Measurements from ENCODE around the gene FBRS. TPM values are rescaled to one million over a fixed set of nuclear protein-coding genes. Genes with fewer than 3 reads are reported as not detected.

FBRS gene
- total RNA-seq, 1 donor from 2014 or later = 75.0 TPM

DNA sequence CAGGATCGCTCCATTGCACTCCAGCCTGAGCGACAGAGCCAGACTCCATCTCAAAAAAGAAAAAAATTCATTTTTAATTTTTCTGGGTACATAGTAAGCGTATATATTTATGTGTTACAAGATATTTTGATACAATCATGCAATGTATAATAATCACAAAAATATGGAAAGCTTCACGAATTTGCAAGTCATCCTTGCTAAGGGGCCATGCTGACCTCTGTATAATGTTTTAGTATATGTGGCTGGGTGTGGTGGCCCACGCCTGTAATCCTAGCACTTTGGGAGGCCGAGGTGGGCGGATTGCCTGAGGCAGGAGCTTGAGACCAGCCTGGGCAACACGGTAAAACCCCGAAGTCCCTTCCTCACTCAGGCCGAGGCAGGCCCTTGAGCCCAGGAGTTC is 16.9 kb downstream of the FBRS start:
- Histone ChIP-seq H3K9ac (ENCODE audit: low read length) (no peak overlapping the region), H3K27me3 (ENCODE audit: insufficient read depth, low read length) (no peaks in the 10 kb centered on the region), H2AFZ (ENCODE audit: low read depth, low read length) (no peak overlapping the region), H3K4me3 (ENCODE audit: insufficient read depth, low read depth, low read length) (no peak overlapping the region), H4K20me1 (ENCODE audit: insufficient read depth, low read length) (peaks cover 5% of the 10 kb centered on the region), H3K27ac (ENCODE audit: low read depth, low read length) (no peak overlapping the region), H3K36me3 (ENCODE audit: insufficient read depth, low read length) (no peaks in the 10 kb centered on the region), H3K9me3 (ENCODE audit: insufficient read depth, low read depth, low read length) (no peaks in the 10 kb centered on the region), H3K4me1 (ENCODE audit: insufficient read depth, low read length) (no peaks in the 10 kb centered on the region), H3K4me2 (ENCODE audit: low read length) (no peak overlapping the region), H3K79me2 (ENCODE audit: insufficient read depth, low read length) (no peaks in the 10 kb centered on the region)
- no peak overlapping the region for H3K4me3 Mint-ChIP-seq (ENCODE audit: unreplicated experiment)
- FAIRE-seq (no peak), DNase-seq (ENCODE audit: low read depth) (no peak)
- H3K27ac Mint-ChIP-seq (ENCODE audit: unreplicated experiment) = no peak overlapping the region
- H3K27me3 Mint-ChIP-seq (ENCODE audit: low read depth, unreplicated experiment) = peaks cover 28% of the 10 kb centered on the region
- H3K36me3 Mint-ChIP-seq (ENCODE audit: low read depth, unreplicated experiment) = peaks cover 11% of the 10 kb centered on the region
- H3K4me1 Mint-ChIP-seq (ENCODE audit: low read depth, unreplicated experiment) = no peaks in the 10 kb centered on the region
- no peak for TF ChIP-seq EZH2 (IDR thresholded peaks at IDR 0.05; ENCODE audit: insufficient read depth, low read length)
- TF ChIP-seq, protein P1, sequence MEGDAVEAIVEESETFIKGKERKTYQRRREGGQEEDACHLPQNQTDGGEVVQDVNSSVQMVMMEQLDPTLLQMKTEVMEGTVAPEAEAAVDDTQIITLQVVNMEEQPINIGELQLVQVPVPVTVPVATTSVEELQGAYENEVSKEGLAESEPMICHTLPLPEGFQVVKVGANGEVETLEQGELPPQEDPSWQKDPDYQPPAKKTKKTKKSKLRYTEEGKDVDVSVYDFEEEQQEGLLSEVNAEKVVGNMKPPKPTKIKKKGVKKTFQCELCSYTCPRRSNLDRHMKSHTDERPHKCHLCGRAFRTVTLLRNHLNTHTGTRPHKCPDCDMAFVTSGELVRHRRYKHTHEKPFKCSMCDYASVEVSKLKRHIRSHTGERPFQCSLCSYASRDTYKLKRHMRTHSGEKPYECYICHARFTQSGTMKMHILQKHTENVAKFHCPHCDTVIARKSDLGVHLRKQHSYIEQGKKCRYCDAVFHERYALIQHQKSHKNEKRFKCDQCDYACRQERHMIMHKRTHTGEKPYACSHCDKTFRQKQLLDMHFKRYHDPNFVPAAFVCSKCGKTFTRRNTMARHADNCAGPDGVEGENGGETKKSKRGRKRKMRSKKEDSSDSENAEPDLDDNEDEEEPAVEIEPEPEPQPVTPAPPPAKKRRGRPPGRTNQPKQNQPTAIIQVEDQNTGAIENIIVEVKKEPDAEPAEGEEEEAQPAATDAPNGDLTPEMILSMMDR (IDR thresholded peaks at IDR 0.05; ENCODE audit: insufficient read depth, low read depth, low read length) = no peak
- H3K9me3 Mint-ChIP-seq (ENCODE audit: unreplicated experiment) = no peaks in the 10 kb centered on the region

DNA sequence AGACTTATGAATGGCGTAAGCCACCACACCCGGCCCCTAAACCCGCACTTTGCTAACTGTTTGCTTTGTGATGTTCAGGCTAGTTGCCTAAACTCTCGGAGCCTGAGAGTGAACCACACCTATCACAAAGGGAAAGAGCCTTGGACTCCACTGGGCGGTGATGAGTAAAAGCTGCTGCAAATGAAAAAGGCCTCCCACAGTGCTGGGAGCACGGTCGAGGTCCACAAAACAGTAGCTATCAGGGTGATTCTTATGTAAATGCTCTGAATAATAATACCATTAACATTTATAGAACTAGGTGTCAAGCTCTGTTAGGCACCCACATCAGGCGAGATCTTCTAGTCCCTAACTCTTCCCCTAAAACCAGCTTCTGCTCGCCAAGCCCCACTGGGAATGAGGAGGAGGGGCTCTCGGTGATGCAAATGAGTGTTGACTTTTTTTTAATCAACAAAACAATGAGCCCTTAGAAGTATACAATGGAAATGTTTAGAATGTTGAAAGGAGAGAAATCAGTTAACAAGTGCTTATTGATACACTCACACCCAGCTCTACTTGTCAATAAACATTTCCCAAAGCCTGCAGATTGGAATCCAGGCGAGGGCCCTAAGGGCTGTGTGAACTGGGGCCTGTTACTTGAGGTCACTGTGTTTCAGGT is 19.8 kb downstream of the FBRS start:
- H3K79me2 ChIP-seq (ENCODE audit: insufficient read depth, low read length) = no peaks in the 10 kb centered on the region
- no peak for DNase-seq (ENCODE audit: low read depth)
- no peak overlapping the region for H3K27ac ChIP-seq (ENCODE audit: low read depth, low read length)
- H3K9me3 ChIP-seq (ENCODE audit: insufficient read depth, low read depth, low read length) = no peaks in the 10 kb centered on the region
- H4K20me1 ChIP-seq (ENCODE audit: insufficient read depth, low read length) = no peaks in the 10 kb centered on the region
- Mint-ChIP-seq H3K9me3 (ENCODE audit: unreplicated experiment) (peaks cover 2% of the 10 kb centered on the region), H3K4me1 (ENCODE audit: low read depth, unreplicated experiment) (no peaks in the 10 kb centered on the region), H3K27me3 (ENCODE audit: low read depth, unreplicated experiment) (peaks cover 48% of the 10 kb centered on the region), H3K36me3 (ENCODE audit: low read depth, unreplicated experiment) (peaks cover 2% of the 10 kb centered on the region), H3K27ac (ENCODE audit: unreplicated experiment) (peak overlapping the region; percentile 24), H3K4me3 (ENCODE audit: unreplicated experiment) (no peak overlapping the region)
- H3K4me2 ChIP-seq (ENCODE audit: low read length) = no peak overlapping the region
- no peaks in the 10 kb centered on the region for H3K36me3 ChIP-seq (ENCODE audit: insufficient read depth, low read length)
- no peaks in the 10 kb centered on the region for H3K4me1 ChIP-seq (ENCODE audit: insufficient read depth, low read length)
- no peak for FAIRE-seq
- no peaks in the 10 kb centered on the region for H3K27me3 ChIP-seq (ENCODE audit: insufficient read depth, low read length)
- no peak overlapping the region for H2AFZ ChIP-seq (ENCODE audit: low read depth, low read length)
- no peak overlapping the region for H3K9ac ChIP-seq (ENCODE audit: low read length)
- no peak for TF ChIP-seq EZH2 (IDR thresholded peaks at IDR 0.05; ENCODE audit: insufficient read depth, low read length)
- TF ChIP-seq, protein P1 (IDR thresholded peaks at IDR 0.05; ENCODE audit: insufficient read depth, low read depth, low read length) = no peak
- no peak overlapping the region for H3K4me3 ChIP-seq (ENCODE audit: insufficient read depth, low read depth, low read length)

DNA sequence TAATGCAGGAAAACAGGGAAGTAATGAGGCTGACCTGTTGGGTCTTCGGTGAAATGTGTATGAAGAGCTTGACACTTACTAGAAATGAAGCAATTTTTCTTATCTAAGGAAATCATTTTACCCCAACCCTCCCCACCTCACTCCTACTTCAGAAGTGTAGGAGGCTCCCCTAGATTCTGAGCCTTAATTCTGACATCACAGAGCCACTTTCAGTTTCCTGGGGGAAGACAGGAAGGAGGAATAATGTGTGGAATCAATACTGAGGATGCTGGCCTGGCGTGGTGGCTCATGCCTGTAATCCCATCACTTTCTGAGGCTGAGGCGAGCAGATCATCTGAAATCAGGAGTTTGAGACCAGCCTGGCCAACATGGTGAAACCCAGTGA is 20.3 kb downstream of the FBRS start:
- H3K27ac ChIP-seq (ENCODE audit: low read depth, low read length) = no peak overlapping the region
- H3K79me2 ChIP-seq (ENCODE audit: insufficient read depth, low read length) = no peaks in the 10 kb centered on the region
- H3K36me3 ChIP-seq (ENCODE audit: insufficient read depth, low read length) = no peaks in the 10 kb centered on the region
- Mint-ChIP-seq H3K27ac (ENCODE audit: unreplicated experiment) (no peak overlapping the region), H3K36me3 (ENCODE audit: low read depth, unreplicated experiment) (no peaks in the 10 kb centered on the region), H3K27me3 (ENCODE audit: low read depth, unreplicated experiment) (peaks cover 46% of the 10 kb centered on the region), H3K4me3 (ENCODE audit: unreplicated experiment) (no peak overlapping the region), H3K4me1 (ENCODE audit: low read depth, unreplicated experiment) (no peaks in the 10 kb centered on the region), H3K9me3 (ENCODE audit: unreplicated experiment) (peaks cover 2% of the 10 kb centered on the region)
- no peak for TF ChIP-seq EZH2 (IDR thresholded peaks at IDR 0.05; ENCODE audit: insufficient read depth, low read length)
- TF ChIP-seq, protein P1 (IDR thresholded peaks at IDR 0.05; ENCODE audit: insufficient read depth, low read depth, low read length) = no peak
- H3K27me3 ChIP-seq (ENCODE audit: insufficient read depth, low read length) = no peaks in the 10 kb centered on the region
- H3K4me3 ChIP-seq (ENCODE audit: insufficient read depth, low read depth, low read length) = no peak overlapping the region
- H2AFZ ChIP-seq (ENCODE audit: low read depth, low read length) = no peak overlapping the region
- H3K9ac ChIP-seq (ENCODE audit: low read length) = no peak overlapping the region
- no peaks in the 10 kb centered on the region for H3K4me1 ChIP-seq (ENCODE audit: insufficient read depth, low read length)
- H3K4me2 ChIP-seq (ENCODE audit: low read length) = no peak overlapping the region
- FAIRE-seq (no peak), DNase-seq (ENCODE audit: low read depth) (no peak)
- H3K9me3 ChIP-seq (ENCODE audit: insufficient read depth, low read depth, low read length) = no peaks in the 10 kb centered on the region
- no peaks in the 10 kb centered on the region for H4K20me1 ChIP-seq (ENCODE audit: insufficient read depth, low read length)

All from astrocyte (in vitro differentiated cells and primary cell).